D721Med (cell line): ENCODE results near the gene PKNOX1.
"Not testable (repeated sequence)": the region's sequence is repeated elsewhere in the genome, so short reads cannot be mapped to it uniquely, and the experiment has no call there.

Source experiments
- DNase-seq: peaks from one replicate; pipeline ENCODE4 v3.0.0; 2011; ENCODE audit warnings: low spot score; ENCODE audit not compliant: insufficient read length
- FAIRE-seq: peaks from 2 replicates; lab custom pipeline; 2011; peaks lifted over from hg19 to GRCh38; lab: Jason Lieb, UNC
- TF ChIP-seq, protein P1 (sequence below): IDR thresholded peaks from 2 replicates; pipeline ENCODE4 v1.5.1; 2012; ENCODE audit warnings: mild to moderate bottlenecking, control low read depth; ENCODE audit not compliant: insufficient read depth; ENCODE audit errors: missing control alignments

Gene PKNOX1

DNA sequence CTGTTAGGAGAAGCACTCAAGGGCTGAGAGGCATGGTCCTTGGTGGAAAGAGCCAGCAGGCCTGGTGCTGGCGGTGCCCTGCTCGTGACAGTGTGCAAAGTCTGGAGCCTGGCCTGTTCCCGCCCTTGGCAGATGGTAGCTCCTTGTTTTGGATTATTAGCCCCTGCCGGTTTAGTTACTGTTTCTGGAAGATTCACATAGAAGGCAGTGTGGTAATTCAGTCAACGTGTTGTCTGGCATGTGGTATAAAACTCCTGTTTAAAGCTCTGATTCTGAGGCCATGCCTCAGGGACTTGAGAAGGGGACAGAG, 6.8 kb downstream of the PKNOX1 start:
- DNase-seq: no peak
- FAIRE-seq: no peak
- TF ChIP-seq, protein P1, sequence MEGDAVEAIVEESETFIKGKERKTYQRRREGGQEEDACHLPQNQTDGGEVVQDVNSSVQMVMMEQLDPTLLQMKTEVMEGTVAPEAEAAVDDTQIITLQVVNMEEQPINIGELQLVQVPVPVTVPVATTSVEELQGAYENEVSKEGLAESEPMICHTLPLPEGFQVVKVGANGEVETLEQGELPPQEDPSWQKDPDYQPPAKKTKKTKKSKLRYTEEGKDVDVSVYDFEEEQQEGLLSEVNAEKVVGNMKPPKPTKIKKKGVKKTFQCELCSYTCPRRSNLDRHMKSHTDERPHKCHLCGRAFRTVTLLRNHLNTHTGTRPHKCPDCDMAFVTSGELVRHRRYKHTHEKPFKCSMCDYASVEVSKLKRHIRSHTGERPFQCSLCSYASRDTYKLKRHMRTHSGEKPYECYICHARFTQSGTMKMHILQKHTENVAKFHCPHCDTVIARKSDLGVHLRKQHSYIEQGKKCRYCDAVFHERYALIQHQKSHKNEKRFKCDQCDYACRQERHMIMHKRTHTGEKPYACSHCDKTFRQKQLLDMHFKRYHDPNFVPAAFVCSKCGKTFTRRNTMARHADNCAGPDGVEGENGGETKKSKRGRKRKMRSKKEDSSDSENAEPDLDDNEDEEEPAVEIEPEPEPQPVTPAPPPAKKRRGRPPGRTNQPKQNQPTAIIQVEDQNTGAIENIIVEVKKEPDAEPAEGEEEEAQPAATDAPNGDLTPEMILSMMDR: no peak

DNA sequence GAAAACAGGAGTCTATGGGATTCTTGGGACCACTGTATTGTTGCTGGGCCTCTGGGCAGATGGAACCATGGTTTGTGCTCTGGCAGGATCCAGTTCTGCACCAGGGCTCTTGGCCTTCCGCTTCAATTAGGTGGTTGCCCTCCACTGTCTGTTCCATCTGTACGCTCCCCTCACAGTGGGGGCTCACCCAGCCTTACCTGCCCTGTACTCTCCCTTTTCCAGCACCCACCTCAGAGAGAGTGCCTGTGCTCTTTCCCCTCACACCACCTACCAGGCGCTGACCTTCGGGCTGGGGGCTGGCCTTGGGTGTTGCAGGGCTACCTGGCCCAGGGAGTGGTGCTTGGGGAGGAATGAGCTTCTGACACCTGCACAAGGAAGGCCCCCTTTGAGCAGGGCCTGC, 7.5 kb downstream of the PKNOX1 start:
- DNase-seq (no peak), FAIRE-seq (no peak)
- TF ChIP-seq, protein P1: no peak

DNA sequence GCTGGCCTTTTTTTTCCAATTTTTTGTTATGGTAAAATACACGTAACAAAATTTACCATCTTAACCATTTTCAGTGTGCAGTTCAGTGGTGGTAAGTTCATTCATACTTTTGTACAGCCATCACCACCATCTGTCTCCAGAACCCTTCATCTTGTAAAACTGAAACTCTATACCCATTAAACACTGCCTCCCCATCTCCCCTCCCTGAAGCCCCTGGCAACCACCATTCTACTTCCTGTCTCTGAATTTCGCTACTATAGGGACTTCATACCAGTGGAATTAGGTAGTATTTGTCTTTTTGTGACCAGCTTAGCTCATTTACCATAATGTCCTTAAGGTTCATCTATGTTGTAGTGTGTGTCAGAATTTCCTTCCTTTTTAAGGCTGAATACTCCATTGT, 8.7 kb downstream of the PKNOX1 start:
- FAIRE-seq: no peak
- TF ChIP-seq, protein P1: no peak
- no peak for DNase-seq

DNA sequence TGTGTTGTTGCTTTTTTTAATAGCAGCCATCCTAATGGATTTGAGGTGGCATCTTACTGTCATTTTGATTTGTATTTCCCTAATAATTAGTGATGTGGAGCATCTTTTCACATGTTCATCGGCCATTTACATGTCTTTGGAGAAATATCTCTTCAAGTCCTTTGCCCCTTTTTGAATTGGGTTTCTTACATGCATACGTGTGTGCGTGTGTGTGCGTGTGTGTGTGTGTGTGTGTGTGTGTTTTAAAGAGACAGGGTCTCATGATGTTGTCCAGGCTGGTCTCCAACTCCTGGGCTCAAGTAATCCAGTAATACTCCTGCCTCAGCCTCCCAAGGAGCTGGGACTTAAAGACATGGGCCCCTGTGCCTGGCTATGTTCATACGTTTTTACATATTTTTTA, 9.5 kb downstream of the PKNOX1 start:
- TF ChIP-seq, protein P1: no peak
- FAIRE-seq: no peak
- no peak for DNase-seq

DNA sequence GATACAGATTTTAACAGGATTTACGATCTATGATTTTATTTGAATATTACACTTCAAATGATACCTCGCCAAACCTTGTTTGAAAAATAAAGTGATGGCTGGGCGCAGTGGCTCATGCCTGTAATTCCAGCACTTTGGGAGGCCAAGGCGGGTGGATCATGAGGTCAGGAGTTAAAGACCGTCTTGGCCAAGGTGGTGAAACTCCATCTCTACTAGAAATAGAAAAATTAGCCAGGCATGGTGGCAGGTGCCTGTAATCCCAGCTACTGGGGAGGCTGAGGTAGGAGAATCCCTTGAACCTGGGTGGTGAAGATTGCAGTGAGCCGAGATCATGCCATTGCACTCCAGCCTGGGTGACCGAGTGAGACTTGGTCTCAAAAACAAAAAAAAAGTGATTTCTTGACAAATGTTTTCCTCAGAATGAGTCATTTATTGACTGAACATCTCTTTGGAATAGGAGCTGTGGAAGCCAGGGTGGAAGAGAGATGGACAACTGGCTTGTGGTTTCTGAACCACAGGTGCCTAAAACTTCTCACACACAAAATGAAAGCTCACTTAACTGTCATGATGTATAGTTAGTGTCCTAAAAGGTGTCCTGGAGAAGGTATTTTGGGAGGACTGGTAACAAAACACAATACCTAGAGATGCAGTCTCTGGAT, 11.9 kb downstream of the PKNOX1 start:
- TF ChIP-seq, protein P1: no peak
- no peak for DNase-seq
- FAIRE-seq: no peak

DNA sequence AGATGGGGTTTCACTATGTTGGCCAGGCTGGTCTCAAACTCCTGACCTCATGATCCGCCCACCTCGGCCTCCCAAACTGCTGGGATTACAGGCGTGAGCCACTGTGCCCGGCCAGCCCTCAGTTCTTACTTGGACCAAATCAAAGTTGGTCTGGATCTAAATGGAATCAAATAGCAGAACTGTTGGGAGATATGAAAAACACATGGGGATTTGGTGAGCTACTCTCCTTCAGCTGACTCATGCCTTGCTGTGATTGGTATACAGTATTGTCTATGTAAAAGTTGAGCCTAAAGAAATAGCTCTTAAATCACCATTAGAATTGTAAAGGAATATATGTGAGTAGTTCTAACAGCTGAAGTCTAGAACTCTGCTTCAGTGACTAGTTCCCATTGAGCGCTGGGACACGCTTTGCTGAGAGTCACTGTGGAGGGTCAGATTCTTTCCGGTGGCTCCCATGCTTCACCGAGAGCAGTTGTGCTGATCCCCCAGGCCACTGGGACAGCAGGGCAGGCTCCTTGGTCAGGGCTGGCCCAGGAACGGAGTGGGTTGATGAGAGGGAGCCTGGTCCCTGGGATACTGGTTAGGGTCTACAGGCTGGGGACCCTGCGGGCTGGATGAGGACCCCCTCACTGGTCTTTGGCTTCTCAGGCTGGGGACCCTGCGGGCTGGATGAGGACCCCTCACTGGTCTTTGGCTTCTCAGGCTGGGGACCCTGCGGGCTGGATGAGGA, 14.0 kb downstream of the PKNOX1 start:
- TF ChIP-seq, protein P1: no peak
- DNase-seq (no peak), FAIRE-seq (no peak)

DNA sequence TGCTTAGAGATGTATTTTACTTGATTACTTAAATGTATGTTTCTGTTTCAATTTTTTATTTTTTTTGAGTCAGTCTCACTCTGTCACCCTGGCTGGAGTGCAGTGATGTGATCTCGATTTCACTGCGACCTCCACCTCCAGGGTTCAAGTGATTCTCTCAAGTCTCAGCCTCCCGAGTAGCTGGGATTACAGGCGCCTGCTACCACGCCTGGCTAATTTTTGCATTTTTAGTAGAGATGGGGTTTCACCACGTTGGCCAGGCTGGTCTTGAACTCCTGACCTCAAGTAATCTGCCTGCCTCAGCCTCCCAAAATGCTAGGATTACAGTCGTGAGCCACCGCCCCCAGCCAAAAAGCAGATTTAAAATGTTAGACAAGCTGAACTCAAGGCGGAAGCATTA, 15.0 kb downstream of the PKNOX1 start:
- DNase-seq, FAIRE-seq: not testable (repeated sequence)
